HCT116 (cell line): ENCODE results near the gene TCF19.

Experiments used
- CEBPB ChIP-seq: IDR thresholded peaks from 2 replicates; pipeline ENCODE4 v1.6.1; 2012; ENCODE audit warnings: low read depth
- CTCF ChIP-seq, 3 experiments: fragments of 200-600 bp in 1 of 3; sonication (generic) in 1 of 3; IDR thresholded peaks in 2 of 3; conservative IDR thresholded peaks in 1 of 3; 2 replicates each; pipeline ENCODE4 v1.5.1; 2012 to 2017; ENCODE audit warnings: low read depth in 2 of 3, low read length in 2 of 3, antibody characterized with exemption in 1 of 3, borderline replicate concordance in 1 of 3, control low read depth in 1 of 3, mild to moderate bottlenecking in 1 of 3, mixed read lengths in 1 of 3, mixed run types in 1 of 3, moderate library complexity in 1 of 3; ENCODE audit not compliant: insufficient read depth in 1 of 3
- EGR1 ChIP-seq: IDR thresholded peaks from 2 replicates; pipeline ENCODE4 v1.6.1; 2012; ENCODE audit warnings: low read depth
- EZH2 ChIP-seq: fragments of 200-600 bp; sonication (generic); IDR thresholded peaks from 2 replicates; pipeline ENCODE4 v1.6.1; 2017; ENCODE audit warnings: antibody characterized with exemption, mixed run types
- POLR2A ChIP-seq: IDR thresholded peaks from 2 replicates; pipeline ENCODE4 v1.7.0; 2011; ENCODE audit warnings: borderline replicate concordance; ENCODE audit not compliant: insufficient read depth, insufficient read length; ENCODE audit errors: extremely low read depth
- POLR2AphosphoS5 ChIP-seq: IDR thresholded peaks from 2 replicates; pipeline ENCODE4 v1.6.1; 2011; ENCODE audit warnings: mild to moderate bottlenecking, low read depth, low read length, moderate library complexity
- SP1 ChIP-seq: IDR thresholded peaks from 2 replicates; pipeline ENCODE4 v1.6.1; 2012; ENCODE audit warnings: low read depth
- YY1 ChIP-seq: IDR thresholded peaks from 2 replicates; pipeline ENCODE4 v1.6.1; 2011; ENCODE audit warnings: low read length, low read depth, moderate library complexity, mild to moderate bottlenecking; ENCODE audit not compliant: insufficient replicate concordance; ENCODE audit errors: extremely low read depth
- ZFX ChIP-seq: fragments of 450-650 bp; IDR thresholded peaks from 2 replicates; pipeline ENCODE4 v1.6.1; 2017

DNA sequence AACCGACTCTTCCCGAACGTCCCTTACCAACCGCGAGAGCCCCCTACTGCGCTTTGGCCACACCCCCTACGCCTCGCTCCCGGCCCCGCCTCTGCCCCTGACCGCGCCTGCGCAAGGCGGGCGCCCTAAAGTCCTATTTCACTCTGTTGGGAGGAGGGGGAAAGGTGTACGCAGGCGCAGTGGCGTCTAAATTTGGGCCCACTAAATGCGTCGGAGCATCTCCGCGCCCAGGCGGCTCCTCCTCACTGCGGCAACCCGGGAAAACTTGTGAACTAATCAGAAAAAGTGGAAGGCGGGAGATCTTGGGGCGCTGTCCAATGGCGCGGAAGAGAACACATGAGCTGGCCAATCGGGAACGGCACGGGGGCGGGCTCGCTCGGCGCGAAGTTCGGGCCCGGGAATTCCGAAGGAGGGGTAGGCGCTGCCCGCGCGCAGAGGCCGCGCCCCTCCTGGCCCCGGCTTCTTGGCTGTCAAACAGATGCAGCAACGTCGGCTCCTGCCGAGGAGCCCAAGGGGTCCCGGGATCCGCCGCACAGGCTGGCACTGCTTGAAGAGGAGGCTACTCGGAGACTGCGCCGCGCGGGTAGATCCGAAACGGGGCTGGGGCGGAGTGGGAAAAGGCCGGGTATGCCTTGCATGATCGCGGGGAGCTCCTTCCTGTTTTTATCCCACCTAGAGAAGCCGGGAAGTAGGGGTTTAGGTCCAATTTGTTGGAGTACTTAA is at the start of gene TCF19:
- TF ChIP-seq CTCF (IDR thresholded peaks at IDR 0.05 in 2 of 3, conservative IDR thresholded peaks at IDR 0.05 in 1 of 3; ENCODE audit: borderline replicate concordance in 1 of 3, insufficient read depth in 1 of 3, low read depth in 2 of 3, low read length in 2 of 3), result no peak
- no peak for TF ChIP-seq CEBPB
- no peak for TF ChIP-seq POLR2A
- peak; percentile 97 for TF ChIP-seq SP1
- TF ChIP-seq POLR2AphosphoS5, result peak; percentile 74
- peak; percentile 92 for TF ChIP-seq EGR1
- TF ChIP-seq ZFX, result peak; percentile 29; the same call in 1 of the 2 replicates
- no peak for TF ChIP-seq YY1
- no peak for TF ChIP-seq EZH2
